GM18867 (cell line): ENCODE data around the gene PEPD.

Experiments used
- ATAC-seq: cut with Tn5 transposase; IDR thresholded peaks from one replicate; pipeline ENCODE4 v1.9.1; 2021; ENCODE audit warnings: mild to moderate bottlenecking, moderate library complexity; ENCODE audit not compliant: unreplicated experiment

The PEPD gene

DNA sequence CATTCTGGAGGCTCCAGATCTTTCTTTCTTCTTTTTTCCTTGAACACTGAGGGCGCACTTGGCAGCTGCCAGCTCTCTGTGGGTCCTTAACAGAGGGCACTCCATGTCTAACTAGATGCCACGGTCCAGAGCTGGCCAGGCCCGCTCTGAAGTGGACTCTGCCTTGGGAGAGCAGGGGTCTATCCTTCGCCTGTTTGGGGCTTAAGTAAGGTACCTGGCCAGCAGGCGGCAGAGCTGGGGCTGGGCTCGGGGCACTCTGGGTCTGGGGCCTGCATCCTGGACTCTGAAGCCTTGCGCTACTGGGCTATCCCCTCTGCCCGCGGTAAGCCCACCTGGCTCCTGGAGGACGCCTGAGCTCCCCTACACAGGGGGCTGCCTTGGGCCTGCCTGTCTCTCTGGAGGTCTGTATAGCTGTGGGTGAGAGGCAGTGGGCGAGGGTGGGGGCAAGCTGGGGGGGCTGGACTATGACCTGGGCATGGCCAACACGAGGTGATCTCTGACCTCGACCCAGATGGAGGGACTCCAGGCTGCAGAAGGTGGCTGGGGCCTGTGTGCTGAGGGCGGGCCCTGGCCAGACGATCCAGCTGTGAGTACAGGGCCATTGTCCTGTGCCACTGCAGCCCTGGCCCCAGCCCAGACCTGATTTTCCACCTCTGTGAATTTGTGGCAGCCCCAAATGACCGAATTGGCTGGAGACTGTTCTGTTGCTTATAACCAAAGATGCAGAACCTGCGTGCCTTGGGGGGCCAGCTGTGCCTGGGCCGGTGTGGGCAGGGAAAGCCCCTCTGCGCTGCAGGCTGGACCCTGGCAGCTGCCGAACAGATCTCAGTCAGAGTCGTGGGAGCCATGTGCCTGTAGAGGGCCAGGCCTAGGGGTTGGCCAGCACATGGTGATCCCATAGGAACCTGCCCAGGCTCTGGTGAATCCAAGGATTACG is 121.6 kb downstream of the PEPD start:
- ATAC-seq, result no peak

DNA sequence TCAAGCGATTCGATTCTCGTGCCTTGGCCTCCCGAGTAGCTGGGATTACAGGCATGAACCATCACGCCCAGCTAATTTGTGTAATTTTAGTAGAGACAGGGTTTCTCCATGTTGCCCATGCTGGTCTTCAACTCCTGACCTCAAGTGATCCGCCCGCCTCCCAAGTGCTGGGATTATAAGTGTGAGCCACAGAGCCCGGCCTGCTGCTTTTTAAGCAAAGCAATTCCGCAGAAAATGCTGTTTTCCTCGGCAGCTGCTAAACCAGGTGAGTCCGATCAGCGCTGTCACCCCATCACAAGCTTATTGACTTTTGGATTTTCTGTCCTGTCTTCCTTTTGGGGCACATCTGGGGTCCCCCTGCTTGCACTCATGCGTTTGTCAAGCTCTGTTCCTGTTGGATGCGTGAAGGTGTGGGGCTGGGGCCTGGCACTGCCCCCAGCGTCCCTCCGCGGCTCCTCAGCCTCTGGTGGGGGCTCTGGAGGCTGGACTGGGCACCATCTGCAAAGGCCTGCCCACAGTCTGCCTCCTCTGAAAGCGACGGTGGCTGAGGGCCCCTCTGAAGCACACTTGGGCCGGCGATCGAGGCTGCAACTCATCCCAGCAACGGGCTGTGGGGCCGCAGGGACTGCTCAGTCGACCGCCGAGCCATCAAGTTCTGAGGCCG is 122.4 kb downstream of the PEPD start:
- ATAC-seq, result no peak

- ATAC-seq, result no peak
Observed at GRCh38 chr19:33398361-33399060, 123.1 kb downstream of the PEPD start.

GRCh38 chr19:33397536-33398360 is 123.8 kb downstream of the PEPD start:
- no peak for ATAC-seq

DNA sequence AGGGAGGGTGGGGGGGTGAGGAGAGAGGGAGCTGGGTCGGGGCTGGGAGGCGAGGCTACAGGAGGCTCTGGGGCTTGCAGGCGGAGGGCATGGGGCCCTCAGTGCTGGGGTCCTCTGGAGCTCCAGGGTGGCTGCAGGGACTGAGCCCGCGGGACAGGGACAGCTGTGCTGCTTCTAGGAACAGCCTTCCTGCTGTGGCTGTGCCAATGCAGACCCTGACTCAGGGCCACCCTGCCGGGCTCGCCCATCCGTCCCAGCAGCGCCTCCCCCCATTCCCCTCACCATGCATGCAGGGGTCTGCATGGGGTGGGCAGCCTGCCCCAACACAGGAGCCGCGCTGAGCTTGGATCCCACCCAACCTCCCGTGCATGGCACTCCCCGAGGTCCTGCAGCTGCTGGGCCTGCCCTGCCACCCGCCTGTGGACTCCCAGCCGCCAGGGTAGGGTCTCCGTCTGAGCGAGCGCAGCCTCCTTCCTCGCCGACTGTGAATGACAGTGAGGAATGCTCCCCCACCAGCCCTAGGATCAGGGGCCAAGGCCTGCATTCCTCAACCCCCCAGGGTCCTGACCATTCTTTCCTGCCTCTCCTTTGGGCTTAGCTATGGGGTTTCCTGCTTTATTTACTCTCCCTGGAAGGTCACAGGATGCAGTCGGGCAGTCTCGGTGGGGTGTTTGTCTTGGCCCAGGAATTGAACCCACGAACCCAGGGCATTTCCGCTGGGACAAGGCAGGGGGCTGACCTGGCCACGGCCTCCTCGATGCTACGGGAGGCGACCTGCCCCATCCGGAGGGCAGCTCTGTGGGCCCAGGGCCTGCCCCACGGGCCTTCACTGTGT is 124.7 kb downstream of the PEPD start:
- ATAC-seq, result no peak

DNA sequence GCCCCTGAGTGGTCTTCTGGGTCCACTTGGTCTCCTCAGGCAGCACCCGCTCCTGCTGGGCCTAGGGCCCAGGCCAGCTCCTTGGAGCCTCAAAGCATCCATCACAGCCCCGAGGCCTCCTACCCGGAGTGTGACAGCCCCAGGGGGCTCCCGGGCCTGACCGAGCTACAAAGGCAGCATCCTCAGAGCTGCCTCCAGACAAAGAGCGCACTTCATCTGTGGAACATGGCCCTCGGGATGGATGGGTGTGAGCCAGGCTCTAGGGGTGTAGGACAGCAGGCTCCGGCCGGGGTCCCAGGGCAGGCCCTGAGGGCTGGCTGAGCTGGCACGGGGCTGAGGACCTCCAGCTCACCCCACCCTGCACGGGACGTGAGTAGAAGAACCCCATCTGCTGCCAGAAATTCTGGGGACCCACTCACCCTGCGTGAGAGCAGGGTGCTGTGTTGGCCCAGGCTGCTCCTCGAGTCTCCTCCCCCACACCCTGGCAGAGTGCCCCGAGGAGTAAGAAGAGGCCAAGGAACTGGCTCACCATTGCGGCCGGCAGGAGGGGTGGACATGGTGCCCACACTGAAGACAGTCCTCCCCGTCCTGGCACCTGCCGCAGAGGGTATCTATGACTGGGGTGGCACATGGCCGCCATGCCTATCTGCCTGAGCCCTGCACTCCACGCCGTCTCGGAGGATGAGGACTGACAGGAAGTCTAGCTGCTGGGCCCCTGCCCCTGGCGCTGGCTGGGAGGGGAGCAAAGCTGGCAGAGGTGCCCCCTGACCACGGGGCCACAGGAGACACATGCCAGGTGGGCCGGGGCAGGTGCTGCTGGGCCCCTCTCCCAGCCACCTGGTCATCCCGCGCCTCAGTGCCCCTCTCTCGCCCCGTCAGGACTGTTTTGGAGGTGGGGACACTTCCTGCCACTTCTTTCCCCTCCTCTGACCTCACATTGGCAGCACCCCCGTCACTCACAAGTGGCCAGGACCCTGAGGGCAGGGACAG is 125.7 kb downstream of the PEPD start:
- ATAC-seq, result no peak

- ATAC-seq, result no peak
Observed at GRCh38 chr19:33394723-33395560, 126.6 kb downstream of the PEPD start.

DNA sequence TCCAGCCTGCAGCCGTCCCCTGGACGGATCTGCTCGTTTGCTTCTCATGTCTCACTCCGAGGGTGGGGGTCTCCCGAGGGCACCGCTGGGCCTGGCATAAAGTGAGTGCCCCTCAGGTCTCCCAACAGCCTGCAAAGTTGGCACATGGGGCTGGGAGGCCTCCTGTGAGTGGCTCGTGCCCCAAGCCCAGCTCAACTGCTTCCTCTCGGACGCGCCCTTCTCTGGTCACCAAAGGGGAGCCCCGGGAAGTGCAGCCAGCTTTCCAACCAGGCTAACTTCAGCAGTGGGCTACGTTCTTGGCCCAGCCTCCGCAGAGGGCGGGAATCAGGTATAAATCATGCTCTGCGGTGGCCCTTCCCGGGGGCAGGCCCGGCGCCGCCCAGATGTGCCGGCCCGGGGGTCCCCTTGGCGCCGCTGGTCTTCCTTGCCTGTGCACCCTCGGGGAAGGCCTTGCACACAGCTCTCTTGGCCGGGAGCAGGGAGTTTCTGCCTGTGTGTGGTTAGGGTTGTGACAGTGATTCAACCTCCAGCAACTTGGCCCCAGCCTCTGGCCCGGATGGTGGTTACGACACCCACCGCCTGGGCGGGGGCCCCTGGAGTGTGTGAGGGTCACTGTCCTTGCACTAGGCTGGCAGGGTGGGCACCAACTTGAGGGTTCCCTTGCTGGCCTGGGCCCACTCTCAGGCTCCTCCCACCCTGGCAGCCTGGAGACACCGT is 127.4 kb downstream of the PEPD start:
- no peak for ATAC-seq

GRCh38 chr19:33393286-33394005 is 128.1 kb downstream of the PEPD start:
- ATAC-seq, result no peak

DNA sequence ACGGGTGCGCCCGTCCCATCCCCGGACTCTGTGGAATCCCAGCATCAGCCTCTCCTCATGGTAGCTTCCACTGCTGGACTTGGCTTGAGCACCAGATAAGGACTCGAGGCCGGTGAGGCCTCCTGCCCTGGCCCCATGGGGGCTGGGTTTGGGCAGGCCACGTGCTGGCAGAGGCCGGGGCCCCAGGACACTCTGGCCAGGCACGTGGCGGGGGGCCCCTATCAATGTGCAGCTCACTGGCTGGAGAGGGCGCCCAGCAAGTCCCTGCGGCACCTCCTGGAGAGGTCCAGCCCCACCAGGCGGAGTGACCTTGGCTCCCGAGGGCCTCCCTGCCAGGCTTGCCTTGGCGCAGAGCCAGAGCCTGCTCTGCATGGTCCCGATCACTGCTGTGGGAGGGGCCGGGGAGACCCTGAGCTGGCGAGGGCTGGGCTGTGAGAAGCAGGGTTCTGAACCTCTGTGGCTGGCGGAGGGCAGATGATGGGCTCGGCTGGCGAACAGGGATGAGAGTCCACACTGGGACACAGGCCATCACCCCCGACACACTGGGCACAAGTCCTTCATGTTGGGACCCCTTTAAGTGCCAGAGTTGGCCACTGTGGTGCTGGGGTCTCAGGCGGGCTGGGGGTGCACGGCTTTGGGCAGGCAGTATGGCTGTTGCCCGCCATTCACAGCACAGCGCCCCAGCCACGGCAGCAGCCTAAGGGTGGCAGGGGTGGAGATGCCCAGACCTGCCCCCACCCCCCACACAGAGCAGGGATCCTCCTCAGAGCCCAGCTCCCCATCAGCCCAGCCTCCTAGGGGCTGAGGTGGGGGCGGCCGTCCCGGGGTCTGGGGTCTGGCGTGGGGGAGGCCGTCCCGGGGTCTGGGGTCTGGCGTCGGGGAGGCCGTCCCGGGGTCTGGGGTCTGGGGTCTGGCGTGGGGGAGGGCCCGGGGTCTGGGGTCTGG is 129.0 kb downstream of the PEPD start:
- ATAC-seq, result no peak

DNA sequence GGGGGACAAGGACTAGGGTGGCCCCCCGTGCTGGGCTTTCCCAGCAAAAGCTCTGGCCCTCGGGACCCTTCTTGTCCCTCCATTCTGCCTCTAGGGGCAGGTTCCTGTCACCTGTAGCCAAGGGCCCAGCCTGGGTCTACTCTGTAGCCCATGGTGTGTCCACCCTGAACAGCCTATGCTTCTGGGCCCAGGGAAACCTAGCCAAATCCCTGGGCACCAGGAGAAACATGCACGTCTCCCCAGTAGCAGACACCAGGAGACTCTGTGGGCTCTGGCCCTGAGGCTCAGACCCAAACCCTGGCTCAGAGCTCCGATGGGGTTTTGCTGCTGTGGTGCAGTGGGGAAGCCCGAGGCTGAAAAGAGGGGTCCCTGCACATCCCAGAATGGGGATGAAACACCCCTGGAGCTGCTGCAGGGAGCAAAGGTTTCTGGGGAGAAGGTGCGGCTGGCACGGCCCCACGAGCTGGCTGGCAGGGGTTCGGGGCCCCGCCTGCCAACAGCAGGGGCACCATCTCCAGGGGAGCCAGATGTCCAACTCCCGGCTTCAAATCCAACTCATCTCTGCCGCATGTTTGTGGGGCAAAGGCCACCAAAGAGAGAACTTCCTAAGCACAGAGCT is 129.9 kb downstream of the PEPD start:
- ATAC-seq, result no peak

GRCh38 chr19:33390908-33391630 is 130.5 kb downstream of the PEPD start:
- no peak for ATAC-seq

- no peak for ATAC-seq
Observed at GRCh38 chr19:33390101-33390907, 131.3 kb downstream of the PEPD start.
